Prostate gland (tissue), 2 donors: ENCODE data around the gene CHST11.

Experiments used
- CTCF ChIP-seq, 4 experiments: fragments of 200-600 bp in 2 of 4; fragments of 450-650 bp in 2 of 4; sonication (generic) in 2 of 4; IDR thresholded peaks; 1 replicate in 3 of 4; 2 replicates in 1 of 4; pipeline ENCODE4 v1.5.1; 2016 to 2019; ENCODE audit warnings: antibody characterized with exemption in 4 of 4, mild to moderate bottlenecking in 2 of 4, moderate library complexity in 2 of 4
- POLR2A ChIP-seq: fragments of 450-650 bp; IDR thresholded peaks from one replicate; pipeline ENCODE4 v1.6.1; 2016; ENCODE audit warnings: antibody characterized with exemption, mild to moderate bottlenecking
- POLR2AphosphoS5 ChIP-seq: sonication (generic); formaldehyde crosslinking; IDR thresholded peaks from one replicate; pipeline ENCODE4 v1.6.1; 2017; ENCODE audit warnings: antibody characterized with exemption

DNA sequence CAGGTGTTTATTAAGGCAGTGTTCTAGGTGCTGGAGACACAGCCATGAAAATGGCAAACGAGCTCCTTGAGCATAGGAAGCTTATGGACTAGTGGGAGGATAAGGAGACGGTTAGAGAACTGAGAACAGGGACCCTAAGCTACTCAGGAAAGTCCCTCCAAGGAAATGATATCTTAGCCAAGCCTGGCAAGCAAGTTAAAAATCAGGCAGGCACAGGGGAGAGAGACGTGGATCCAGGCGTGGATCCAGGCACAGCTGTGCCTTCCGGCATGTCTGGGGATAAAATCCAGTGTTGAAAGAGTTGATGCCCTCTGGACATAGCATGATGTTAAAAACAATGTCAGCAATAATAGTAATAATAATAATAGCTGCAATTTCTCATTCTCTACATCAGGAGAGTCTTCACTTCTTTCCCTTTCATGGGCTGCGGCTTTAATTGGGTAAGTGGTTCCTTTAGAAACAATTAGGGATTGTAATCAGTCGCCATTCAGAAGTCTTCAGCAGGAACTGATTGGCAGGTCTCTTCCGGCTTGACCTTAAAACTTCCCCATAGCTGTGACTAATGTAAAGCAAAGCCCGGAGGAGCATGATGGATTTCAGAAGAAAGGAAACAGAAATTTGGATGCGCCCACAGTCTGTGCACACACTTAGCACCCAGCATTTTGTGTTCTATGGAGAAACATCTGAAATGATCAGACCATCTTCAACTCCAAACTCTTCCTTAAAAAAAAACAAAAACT, 271.1 kb downstream of the CHST11 start:
- TF ChIP-seq CTCF (IDR thresholded peaks at IDR 0.05): no peak
- no peak for TF ChIP-seq POLR2A
- no peak for TF ChIP-seq POLR2AphosphoS5
